K562 (cell line): ENCODE measurements around the gene EFHC1. TPM values are rescaled to one million over a fixed set of nuclear protein-coding genes. Genes with fewer than 3 reads are reported as not detected.
A peak's percentile ranks its signal among the peaks of the same experiment; 100 is the strongest.

ENCODE experiments used
- ATAC-seq: fragments of 200-7000 bp; cut with Tn5 transposase; 3 replicates; pipeline ENCODE4 v1.9.1; 2020; ENCODE audit warnings: moderate library complexity
- BruUV-seq: library from RNA; stranded (reverse); fragments of 400-500 nt; replicated peaks from 2 replicates; lab custom pipeline; 2021; lab: Mats Ljungman, UMichigan
- CTCF ChIA-PET: fragments of 300-600 bp; formaldehyde crosslinking; extraction: SDS; loops from one replicate; lab custom pipeline; 2021; ENCODE audit warnings: low intra/inter-chr PET ratio; lab: Yijun Ruan, JAX
- POLR2A ChIA-PET: fragments of 300-600, 350-650 bp; sonication (Branson Sonifier 250); formaldehyde crosslinking; extraction: SDS; loops from one replicate; lab custom pipeline; 2021; ENCODE audit warnings: antibody characterized with exemption, inconsistent platforms; lab: Yijun Ruan, JAX
- DNase-seq, 4 experiments: peaks; one replicate each; pipeline versions ENCODE4 v3.0.0 to v3.0.0-alpha.2; 2011 to 2018; ENCODE audit warnings: low spot score in 3 of 4, mixed read lengths in 3 of 4; ENCODE audit errors: extremely low read depth in 1 of 4
- FAIRE-seq: peaks from 2 replicates; lab custom pipeline; 2011; peaks lifted over from hg19 to GRCh38; lab: Jason Lieb, UNC
- H2AFZ ChIP-seq: 2 replicates; pipeline ENCODE4 v1.6.0; 2011; ENCODE audit warnings: low read depth, low read length, control low read depth, inconsistent platforms
- H3K27ac ChIP-seq: fragments of 200-600 bp; 3 replicates; pipeline ENCODE4 v1.8.0; 2011; ENCODE audit warnings: low read depth, mild to moderate bottlenecking, control low read depth, inconsistent platforms, low read length, moderate library complexity, mixed read lengths; ENCODE audit errors: extremely low read depth
- H3K27me3 ChIP-seq, 2 experiments: fragments of 300-600 bp in 1 of 2; 2 replicates in 1 of 2; 3 replicates in 1 of 2; pipeline versions ENCODE4 v1.6.0 to v1.8.0; 2011; ENCODE audit warnings: inconsistent platforms in 2 of 2, low read length in 2 of 2, mild to moderate bottlenecking in 1 of 2, mixed read lengths in 1 of 2, moderate library complexity in 1 of 2; ENCODE audit not compliant: control insufficient read depth in 2 of 2, insufficient read depth in 2 of 2
- H3K36me3 ChIP-seq: fragments of 300-600 bp; 3 replicates; pipeline ENCODE4 v1.8.0; 2011; ENCODE audit warnings: mild to moderate bottlenecking, low read length, inconsistent platforms; ENCODE audit not compliant: control insufficient read depth, insufficient read depth
- H3K4me1 ChIP-seq, 2 experiments: fragments of 200-600 bp in 1 of 2; replicated peaks in 1 of 2; 2 replicates in 1 of 2; 3 replicates in 1 of 2; pipeline versions ENCODE4 v1.5.1 to v1.8.0; 2011; ENCODE audit warnings: inconsistent platforms in 2 of 2, low read length in 2 of 2, mild to moderate bottlenecking in 1 of 2, mixed read lengths in 1 of 2, moderate library complexity in 1 of 2; ENCODE audit not compliant: control insufficient read depth in 2 of 2, insufficient read depth in 2 of 2
- H3K4me2 ChIP-seq: 2 replicates; pipeline ENCODE4 v1.6.1; 2011; ENCODE audit warnings: low read length, control low read depth, inconsistent platforms, mixed read lengths; ENCODE audit not compliant: insufficient read depth
- H3K4me3 ChIP-seq: fragments of 200-600 bp; sonication (generic), shearing (Covaris generic); 2 replicates; pipeline ENCODE4 v1.5.1; 2016; ENCODE audit warnings: control low read depth, inconsistent platforms
- H3K79me2 ChIP-seq: fragments of 200-600 bp; 3 replicates; pipeline ENCODE4 v1.8.0; 2011; ENCODE audit warnings: low read length, inconsistent platforms; ENCODE audit not compliant: control insufficient read depth, insufficient read depth
- H3K9ac ChIP-seq, 2 experiments: 2 replicates each; pipeline versions ENCODE4 v1.6.0 to v1.6.1; 2011; ENCODE audit warnings: low read depth in 2 of 2, low read length in 2 of 2, control low read depth in 1 of 2, inconsistent platforms in 1 of 2, mild to moderate bottlenecking in 1 of 2, mixed read lengths in 1 of 2; ENCODE audit not compliant: insufficient read depth in 1 of 2
- H3K9me1 ChIP-seq: one replicate; pipeline ENCODE4 v1.6.0; 2011; ENCODE audit warnings: inconsistent platforms, mild to moderate bottlenecking, low read length, moderate library complexity; ENCODE audit not compliant: control insufficient read depth, insufficient read depth
- H3K9me3 ChIP-seq: replicated peaks from 2 replicates; pipeline ENCODE4 v1.5.1; 2011; ENCODE audit warnings: low read depth, low read length, inconsistent platforms; ENCODE audit not compliant: control insufficient read depth, insufficient read depth
- H4K20me1 ChIP-seq: replicated peaks from 2 replicates; pipeline ENCODE4 v1.6.1; 2011; ENCODE audit warnings: low read length, inconsistent platforms, mixed read lengths; ENCODE audit not compliant: control insufficient read depth, insufficient read depth
- ARID1B ChIP-seq: fragments of 450-650 bp; IDR thresholded peaks from 2 replicates; pipeline ENCODE4 v1.6.1; 2016; ENCODE audit warnings: antibody characterized with exemption, mild to moderate bottlenecking, inconsistent platforms
- BCOR ChIP-seq: fragments of 450-650 bp; IDR thresholded peaks from 2 replicates; pipeline ENCODE4 v1.6.1; 2016
- CBFA2T3 ChIP-seq: fragments of 450-650 bp; IDR thresholded peaks from 2 replicates; pipeline ENCODE4 v1.6.1; 2017
- DDX20 ChIP-seq: fragments of 450-650 bp; IDR thresholded peaks from 2 replicates; pipeline ENCODE4 v1.6.1; 2016; ENCODE audit warnings: missing genetic modification characterization, low read depth, mild to moderate bottlenecking, missing compliant biosample characterization, moderate library complexity
- ESRRA ChIP-seq: fragments of 450-650 bp; IDR thresholded peaks from 2 replicates; pipeline ENCODE4 v1.6.1; 2014; ENCODE audit warnings: low read depth, mild to moderate bottlenecking, moderate library complexity, borderline replicate concordance
- KDM1A ChIP-seq, 2 experiments: fragments of 450-650 bp; IDR thresholded peaks; 2 replicates each; pipeline ENCODE4 v1.6.1; 2016; ENCODE audit warnings: mild to moderate bottlenecking in 2 of 2
- MCM2 ChIP-seq: fragments of 450-650 bp; IDR thresholded peaks from 2 replicates; pipeline ENCODE4 v1.6.1; 2017; ENCODE audit warnings: low read depth, mild to moderate bottlenecking
- MEIS2 ChIP-seq: fragments of 450-650 bp; IDR thresholded peaks from 2 replicates; pipeline ENCODE4 v1.6.1; 2014; ENCODE audit warnings: mild to moderate bottlenecking; ENCODE audit not compliant: partially characterized antibody
- PBX2 ChIP-seq, 2 experiments: IDR thresholded peaks in 1 of 2; conservative IDR thresholded peaks in 1 of 2; 2 replicates each; pipeline ENCODE4 v1.6.1; 2016; ENCODE audit warnings: low read depth in 2 of 2, mild to moderate bottlenecking in 1 of 2, missing compliant biosample characterization in 1 of 2, missing genetic modification characterization in 1 of 2, moderate library complexity in 1 of 2
- RBM25 ChIP-seq: fragments of 200-400 bp; formaldehyde crosslinking; IDR thresholded peaks from 2 replicates; pipeline ENCODE4 v1.6.1; 2018; ENCODE audit warnings: low read length, low read depth, moderate library complexity; ENCODE audit not compliant: severe bottlenecking
- SFPQ ChIP-seq: fragments of 200-400 bp; formaldehyde crosslinking; IDR thresholded peaks from 2 replicates; pipeline ENCODE4 v1.6.1; 2017; ENCODE audit warnings: mild to moderate bottlenecking, low read depth, low read length, moderate library complexity
- SOX6 ChIP-seq: fragments of 450-650 bp; IDR thresholded peaks from 2 replicates; pipeline ENCODE4 v1.6.1; 2014; ENCODE audit warnings: mild to moderate bottlenecking
- WGBS: fragments of 100-300 bp; shearing (Covaris generic); methylation state at CpG from one replicate; pipeline ENCODE4 v1.1.6; 2016; ENCODE audit warnings: low coverage, mixed read lengths; ENCODE audit not compliant: insufficient coverage; ENCODE audit errors: missing lambda C conversion rate; 5-methylcytosine and 5-hydroxymethylcytosine counted together
- in situ Hi-C: fragments of 300-500 bp; cut with MboI; formaldehyde crosslinking; loops from 4 replicates; pipeline ENCODE4 v1.15.0; 2018; ENCODE audit warnings: inconsistent platforms, mixed read lengths
- intact Hi-C: fragments of 100-400 bp; cut with micrococcal nuclease; formaldehyde crosslinking; loops from 2 replicates; pipeline ENCODE4 v1.14.2; 2022
- polyA plus RNA-seq, 8 experiments: library from polyadenylated mRNA; depleted of rRNA in 4 of 8; stranded (reverse) in 5 of 8; unstranded in 3 of 8; fragments of >200 nt; fragmentation: Nextera tagmentation in 2 of 8; fragmentation: Illumina TruSeq in 1 of 8; extraction: Ambion mirVana in 2 of 8; extraction: Trizol in 1 of 8; gene quantifications; 2 replicates each; pipeline versions ENCODE4 v1.2.1 to v1.2.3, GENCODE V29; 2011 to 2014; ENCODE audit warnings: inconsistent platforms in 1 of 8, missing spikeins in 1 of 8
- total RNA-seq, 7 experiments: library from RNA; depleted of rRNA in 6 of 7; stranded (reverse); fragments of >200 nt in 6 of 7; fragmentation: Illumina TruSeq in 2 of 7; extraction: Trizol in 2 of 7; gene quantifications; 2 replicates each; pipeline versions ENCODE4 v1.2.1 to v1.2.3, GENCODE V29; 2011 to 2021; ENCODE audit warnings: low replicate concordance in 1 of 7

Gene EFHC1
- total and polyA plus RNA-seq, 9 of the 15 experiments (the other 6 are each of a cell fraction or from before 2014, with no cell fraction given) = 9.5 to 31.0 (median 14.9) TPM

- ChIA-PET CTCF (no interaction called here), POLR2A (interaction anchor here (0.6 to 1.6 kb wide), 2 partner anchors 9 to 236 kb away, joined by 4 read pairs; no protein-coding TSS in a partner anchor)
- no peaks in the 10 kb centered on the region for H3K9me3 ChIP-seq
- in situ Hi-C loops (no loop called here), intact Hi-C loops (no loop called here)
- no TSS peak for BruUV-seq
- H3K9me1 ChIP-seq = no peaks in the 10 kb centered on the region
- DNase-seq = no peak
- no peaks in the 10 kb centered on the region for H3K27me3 ChIP-seq
- H3K79me2 ChIP-seq = peaks cover 28% of the 10 kb centered on the region; the same call in 2 of the 3 replicates
- no peak overlapping the region for H3K4me2 ChIP-seq
- no peak overlapping the region for H3K27ac ChIP-seq
- TF ChIP-seq PBX2 (CRISPR knock-in tag; IDR thresholded peaks at IDR 0.05; ENCODE audit: low read depth) (no peak), PBX2 (tag; conservative IDR thresholded peaks at IDR 0.05; ENCODE audit: low read depth) (peak; percentile 20; the same call in 1 of the 2 replicates), MCM2 (no peak), ESRRA (peak; percentile 88), BCOR (peak; percentile 47; the same call in 1 of the 2 replicates), SOX6 (no peak), KDM1A (IDR thresholded peaks at IDR 0.05) (0 out of 4 replicates have a peak, but pooled peaks have one; percentile 16 to 26), MEIS2 (peak; percentile 36), ARID1B (no peak), SFPQ (no peak), CBFA2T3 (peak; percentile 12; the same call in 1 of the 2 replicates), RBM25 (peak; percentile 66), DDX20 (tag) (no peak)
- H4K20me1 ChIP-seq = no peaks in the 10 kb centered on the region; the same call in 1 of the 2 replicates
- 17% methylated on average over 6 of the region's 6 CpGs for WGBS
- H3K4me3 ChIP-seq = no peak overlapping the region
- H3K4me1 ChIP-seq = peaks cover 7 to 35% of the 10 kb centered on the region in 2 experiments; a peak in 4 of 5 replicates
- no peak for ATAC-seq
- H2AFZ ChIP-seq = no peak overlapping the region
- H3K9ac ChIP-seq = no peak overlapping the region
- no peaks in the 10 kb centered on the region for H3K36me3 ChIP-seq
- FAIRE-seq = no peak
These were observed 121.0 kb downstream of the EFHC1 start for GRCh38 chr6:52541135-52541534.
